PC-3 (cell line): ENCODE measurements around the gene SNX27. TPM values are rescaled to one million over a fixed set of nuclear protein-coding genes. Genes with fewer than 3 reads are reported as not detected.

Experiments
- ATAC-seq: fragments of 200-7000 bp; cut with Tn5 transposase; 2 replicates; pipeline ENCODE4 v1.9.1; 2020; ENCODE audit warnings: mild to moderate bottlenecking, moderate library complexity
- BruUV-seq: library from RNA; stranded (reverse); fragments of 400-500 nt; replicated peaks from 2 replicates; lab custom pipeline; 2021; lab: Mats Ljungman, UMichigan
- CTCF ChIA-PET: fragments of 300-600 bp; sonication (Branson Sonifier 250); formaldehyde crosslinking; loops from one replicate; lab custom pipeline; 2022; ENCODE audit warnings: antibody characterized with exemption; lab: Charles Lee
- POLR2A ChIA-PET: fragments of 300-600 bp; sonication (Branson Sonifier 250); formaldehyde crosslinking; loops from one replicate; lab custom pipeline; 2022; ENCODE audit warnings: antibody characterized with exemption; ENCODE audit not compliant: unreplicated experiment; lab: Charles Lee
- DNase-seq: peaks from one replicate; pipeline ENCODE4 v3.0.0-alpha.2; 2015
- H2AFZ ChIP-seq: fragments of 300-600 bp; sonication (generic); 2 replicates; pipeline ENCODE4 v1.6.0; 2016; ENCODE audit warnings: antibody characterized with exemption, low read length
- H3F3A ChIP-seq: fragments of 300-600 bp; sonication (generic); one replicate; pipeline ENCODE4 v1.6.0; 2017; ENCODE audit warnings: antibody characterized with exemption, low read length, control low read depth, mild to moderate bottlenecking; ENCODE audit not compliant: unreplicated experiment
- H3K27ac ChIP-seq: fragments of 300-600 bp; sonication (generic); 2 replicates; pipeline ENCODE4 v1.5.1; 2016; ENCODE audit warnings: mild to moderate bottlenecking, low read length
- H3K27me3 ChIP-seq: fragments of 300-600 bp; sonication (generic); 2 replicates; pipeline ENCODE4 v1.6.1; 2016; ENCODE audit warnings: low read length, mixed read lengths
- H3K36me3 ChIP-seq: fragments of 300-600 bp; sonication (generic); 2 replicates; pipeline ENCODE4 v1.6.1; 2016; ENCODE audit warnings: low read depth, mixed run types, low read length, mixed read lengths
- H3K4me1 ChIP-seq: fragments of 300-600 bp; sonication (generic); 2 replicates; pipeline ENCODE4 v1.5.1; 2016; ENCODE audit warnings: low read length; ENCODE audit not compliant: insufficient read depth
- H3K4me2 ChIP-seq: fragments of 300-600 bp; sonication (generic); 2 replicates; pipeline ENCODE4 v1.6.0; 2016; ENCODE audit warnings: low read length
- H3K4me3 ChIP-seq: fragments of 300-600 bp; sonication (generic); 2 replicates; pipeline ENCODE4 v1.5.1; 2016; ENCODE audit warnings: mild to moderate bottlenecking, low read length, mixed read lengths
- H3K79me2 ChIP-seq: fragments of 300-600 bp; sonication (generic); 2 replicates; pipeline ENCODE4 v1.6.1; 2017; ENCODE audit warnings: low read length, mixed read lengths
- H3K9ac ChIP-seq: fragments of 300-600 bp; sonication (generic); 2 replicates; pipeline ENCODE4 v1.6.0; 2016; ENCODE audit warnings: mild to moderate bottlenecking, low read length
- H3K9me2 ChIP-seq: fragments of 300-600 bp; sonication (generic); replicated peaks from 2 replicates; pipeline ENCODE4 v1.6.1; 2016; ENCODE audit warnings: mixed run types, low read length, mixed read lengths
- H3K9me3 ChIP-seq: fragments of 300-600 bp; sonication (generic); 2 replicates; pipeline ENCODE4 v1.6.1; 2016; ENCODE audit warnings: low read length, mixed read lengths
- H4K20me1 ChIP-seq: fragments of 300-600 bp; sonication (generic); 2 replicates; pipeline ENCODE4 v1.6.1; 2016; ENCODE audit warnings: low read length, mixed read lengths
- CTCF ChIP-seq: fragments of 300-600 bp; sonication (generic); conservative IDR thresholded peaks from 2 replicates; pipeline ENCODE4 v1.5.1; 2017; ENCODE audit warnings: antibody characterized with exemption, low read depth, mild to moderate bottlenecking, low read length
- EZH2 ChIP-seq: fragments of 300-600 bp; sonication (generic); IDR thresholded peaks from one replicate; pipeline ENCODE4 v1.6.1; 2017; ENCODE audit warnings: antibody characterized with exemption, mild to moderate bottlenecking, low read length; ENCODE audit not compliant: unreplicated experiment
- EZH2phosphoT487 ChIP-seq: fragments of 300-600 bp; sonication (generic); IDR thresholded peaks from 2 replicates; pipeline ENCODE4 v1.6.1; 2018; ENCODE audit warnings: mild to moderate bottlenecking, antibody characterized with exemption, low read length, borderline replicate concordance
- intact Hi-C: fragments of 100-400 bp; cut with micrococcal nuclease; formaldehyde crosslinking; loops from 2 replicates; pipeline ENCODE4 v1.9.0; 2023
- total RNA-seq: library from RNA; depleted of rRNA; stranded (reverse); fragments of >200 nt; gene quantifications from 2 replicates; pipeline ENCODE4 v1.2.3, GENCODE V29; 2014; rRNA removed

SNX27 gene
- total RNA-seq, 1 experiment from 2014 or later: 25.1 TPM

GRCh38 chr1:151741516-151741915, 129.7 kb downstream of the SNX27 start:
- no peak overlapping the region for H3K27ac ChIP-seq
- peaks cover 11% of the 10 kb centered on the region; the same call in 1 of the 2 replicates for H3K9me3 ChIP-seq
- TF ChIP-seq CTCF (no peak), EZH2phosphoT487 (no peak), EZH2 (no peak)
- no peak overlapping the region for H3K9ac ChIP-seq
- H3K4me2 ChIP-seq: no peak overlapping the region
- no peaks in the 10 kb centered on the region for H3K27me3 ChIP-seq
- H3K4me1 ChIP-seq: peaks cover 9% of the 10 kb centered on the region
- no TSS peak for BruUV-seq
- ATAC-seq: no peak
- H3K9me2 ChIP-seq: no peaks in the 10 kb centered on the region
- H4K20me1 ChIP-seq: no peaks in the 10 kb centered on the region
- no peaks in the 10 kb centered on the region for H3K36me3 ChIP-seq
- H2AFZ ChIP-seq: no peak overlapping the region
- ChIA-PET CTCF (no interaction called here), POLR2A (no interaction called here)
- H3F3A ChIP-seq: no peaks in the 10 kb centered on the region
- no peak overlapping the region for H3K4me3 ChIP-seq
- H3K79me2 ChIP-seq: no peaks in the 10 kb centered on the region
- intact Hi-C loops: no loop called here
- DNase-seq: no peak

Other genes with a start within 250 kb of the SNX27 start
- gene SELENBP1, start 239.3 kb upstream of the SNX27 start, total RNA-seq: 29.8 and 73.5 TPM in 2 replicates
- 734 and 818 TPM in 2 replicates for gene PSMB4, start 212.5 kb upstream of the SNX27 start, total RNA-seq
- 30.5 and 77.9 TPM in 2 replicates for gene POGZ, start 152.6 kb upstream of the SNX27 start, total RNA-seq
- gene CGN, start 100.7 kb upstream of the SNX27 start, total RNA-seq: 13.3 and 20.1 TPM in 2 replicates
- 33.9 and 46.9 TPM in 2 replicates for gene TUFT1, start 71.7 kb upstream of the SNX27 start, total RNA-seq
- 0.07 TPM in 1 of 2 replicates, not detected in the other for gene CELF3, start 104.8 kb downstream of the SNX27 start, total RNA-seq
- gene RIIAD1, start 109.5 kb downstream of the SNX27 start, total RNA-seq: not detected in 2 replicates
- 229 and 260 TPM in 2 replicates for gene MRPL9, start 151.4 kb downstream of the SNX27 start, total RNA-seq
- 15.2 and 15.6 TPM in 2 replicates for gene TDRKH, start 178.4 kb downstream of the SNX27 start, total RNA-seq
- gene LINGO4, start 193.4 kb downstream of the SNX27 start, total RNA-seq: not detected in 2 replicates
- 0.26 TPM in 1 of 2 replicates, not detected in the other for gene RORC, start 219.8 kb downstream of the SNX27 start, total RNA-seq
- 0.58 and 2.8 TPM in 2 replicates for gene C2CD4D, start 227.8 kb downstream of the SNX27 start, total RNA-seq
- not detected in 2 replicates for gene THEM5, start 241.7 kb downstream of the SNX27 start, total RNA-seq